PC-9 (cell line): ENCODE results near the gene TBC1D26. TPM values are rescaled to one million over a fixed set of nuclear protein-coding genes. Genes with fewer than 3 reads are reported as not detected.
"Not testable (repeated sequence)": the region's sequence is repeated elsewhere in the genome, so short reads cannot be mapped to it uniquely, and the experiment has no call there.

Experiments used
- BruUV-seq: library from RNA; stranded (reverse); fragments of 400-500 nt; replicated peaks from 2 replicates; lab custom pipeline; 2021; lab: Mats Ljungman, UMichigan
- CTCF ChIA-PET: fragments of 300-600 bp; sonication (Branson Sonifier 250); formaldehyde crosslinking; loops from one replicate; lab custom pipeline; 2022; ENCODE audit warnings: antibody characterized with exemption; lab: Charles Lee
- POLR2A ChIA-PET: fragments of 300-600 bp; sonication (Branson Sonifier 250); formaldehyde crosslinking; loops from one replicate; lab custom pipeline; 2022; ENCODE audit warnings: antibody characterized with exemption; ENCODE audit not compliant: unreplicated experiment; lab: Charles Lee
- DNase-seq, 2 experiments: peaks; one replicate each; pipeline versions ENCODE4 v3.0.0 to v3.0.0-alpha.2; 2015 to 2022; ENCODE audit warnings: mixed read lengths in 1 of 2
- H2AFZ ChIP-seq: fragments of 200-600 bp; sonication (generic); 2 replicates; pipeline ENCODE4 v1.8.1; 2017; ENCODE audit warnings: antibody characterized with exemption
- H3F3A ChIP-seq: fragments of 200-600 bp; sonication (generic); 2 replicates; pipeline ENCODE4 v1.8.1; 2017; ENCODE audit warnings: antibody characterized with exemption, mild to moderate bottlenecking, low read depth; ENCODE audit not compliant: insufficient read depth
- H3K27ac ChIP-seq: fragments of 200-600 bp; sonication (generic); 2 replicates; pipeline ENCODE4 v1.6.1; 2016; ENCODE audit warnings: mixed run types
- H3K27me3 ChIP-seq: fragments of 200-600 bp; sonication (generic); 2 replicates; pipeline ENCODE4 v1.6.1; 2016; ENCODE audit warnings: low read depth, mixed run types; ENCODE audit not compliant: insufficient read depth
- H3K36me3 ChIP-seq: fragments of 200-600 bp; sonication (generic); 2 replicates; pipeline ENCODE4 v1.6.1; 2016; ENCODE audit warnings: low read depth, mixed run types
- H3K4me1 ChIP-seq: fragments of 200-600 bp; sonication (generic); replicated peaks from 2 replicates; pipeline ENCODE4 v1.6.1; 2016; ENCODE audit warnings: mixed run types; ENCODE audit not compliant: insufficient read depth
- H3K4me2 ChIP-seq: fragments of 200-600 bp; sonication (generic); 2 replicates; pipeline ENCODE4 v1.6.1; 2017; ENCODE audit warnings: mixed run types
- H3K4me3 ChIP-seq: fragments of 200-600 bp; sonication (generic); 2 replicates; pipeline ENCODE4 v1.6.1; 2016; ENCODE audit warnings: mixed run types
- H3K79me2 ChIP-seq: fragments of 200-600 bp; sonication (generic); 2 replicates; pipeline ENCODE4 v1.6.1; 2017; ENCODE audit warnings: low read depth, mixed run types
- H3K9me2 ChIP-seq: fragments of 200-600 bp; sonication (generic); 2 replicates; pipeline ENCODE4 v1.8.1; 2017; ENCODE audit warnings: mild to moderate bottlenecking; ENCODE audit not compliant: insufficient read depth
- H3K9me3 ChIP-seq: fragments of 200-600 bp; sonication (generic); 2 replicates; pipeline ENCODE4 v1.8.1; 2016; ENCODE audit warnings: low read depth; ENCODE audit not compliant: insufficient read depth
- H4K20me1 ChIP-seq: fragments of 200-600 bp; sonication (generic); 2 replicates; pipeline ENCODE4 v1.8.1; 2017; ENCODE audit not compliant: insufficient read depth
- EZH2 ChIP-seq: fragments of 200-600 bp; sonication (generic); IDR thresholded peaks from 2 replicates; pipeline ENCODE4 v1.8.0; 2017; ENCODE audit warnings: antibody characterized with exemption, low read depth
- intact Hi-C: fragments of 100-400 bp; cut with micrococcal nuclease; formaldehyde crosslinking; loops from one replicate; pipeline ENCODE4 v1.10.0; 2022; ENCODE audit not compliant: unreplicated experiment
- total RNA-seq: library from RNA; stranded (reverse); gene quantifications from 2 replicates; pipeline ENCODE4 v1.2.3, GENCODE V29; 2021
- TF ChIP-seq, protein P1 (sequence below): fragments of 200-600 bp; sonication (generic); conservative IDR thresholded peaks from 2 replicates; pipeline ENCODE4 v1.6.1; 2017; ENCODE audit warnings: mixed run types, antibody characterized with exemption, mild to moderate bottlenecking, moderate library complexity

TBC1D26 gene
- total RNA-seq, 1 experiment from 2014 or later: 0.55 TPM

GRCh38 chr17:15736578-15736977 is 4.5 kb downstream of the TBC1D26 start:
- H3K4me2 ChIP-seq, H3K9me3 ChIP-seq, BruUV-seq, H3F3A ChIP-seq, H3K9me2 ChIP-seq, H3K36me3 ChIP-seq, H2AFZ ChIP-seq, H4K20me1 ChIP-seq, H3K4me3 ChIP-seq, POLR2A ChIA-PET, H3K4me1 ChIP-seq, CTCF ChIA-PET, H3K79me2 ChIP-seq, H3K27me3 ChIP-seq, DNase-seq, intact Hi-C loops, H3K27ac ChIP-seq: not testable (repeated sequence)

DNA sequence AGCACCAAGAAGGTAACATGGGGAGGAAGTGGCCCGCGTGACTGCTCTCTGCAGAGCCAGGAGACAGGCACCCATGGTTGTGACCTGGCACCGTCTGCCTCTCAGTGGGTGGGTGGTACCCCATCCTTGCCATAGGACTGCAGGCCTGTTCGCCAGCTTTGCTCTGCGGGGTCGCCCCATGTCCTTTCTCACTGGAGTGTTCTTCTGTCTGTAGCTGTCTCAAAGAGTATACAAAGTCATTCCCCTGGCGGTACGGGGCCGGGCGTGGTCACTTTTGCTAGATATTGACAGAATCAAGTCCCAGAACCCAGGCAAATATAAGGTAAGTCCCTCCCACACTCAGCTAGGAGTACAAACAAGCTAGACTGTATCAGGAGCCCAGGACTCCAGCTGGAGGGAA is 6.0 kb downstream of the TBC1D26 start:
- H3K79me2 ChIP-seq: no peaks in the 10 kb centered on the region
- no peaks in the 10 kb centered on the region for H3K36me3 ChIP-seq
- H3K27me3 ChIP-seq: no peaks in the 10 kb centered on the region
- intact Hi-C loops: no loop called here
- no peak overlapping the region for H3K27ac ChIP-seq
- H3F3A ChIP-seq: no peaks in the 10 kb centered on the region
- H4K20me1 ChIP-seq: no peaks in the 10 kb centered on the region
- H2AFZ ChIP-seq: no peak overlapping the region
- BruUV-seq: no TSS peak
- no peak for DNase-seq
- ChIA-PET CTCF (no interaction called here), POLR2A (no interaction called here)
- H3K9me3 ChIP-seq: no peaks in the 10 kb centered on the region
- H3K4me1 ChIP-seq: no peaks in the 10 kb centered on the region
- H3K4me3 ChIP-seq: no peak overlapping the region
- TF ChIP-seq, protein P1, sequence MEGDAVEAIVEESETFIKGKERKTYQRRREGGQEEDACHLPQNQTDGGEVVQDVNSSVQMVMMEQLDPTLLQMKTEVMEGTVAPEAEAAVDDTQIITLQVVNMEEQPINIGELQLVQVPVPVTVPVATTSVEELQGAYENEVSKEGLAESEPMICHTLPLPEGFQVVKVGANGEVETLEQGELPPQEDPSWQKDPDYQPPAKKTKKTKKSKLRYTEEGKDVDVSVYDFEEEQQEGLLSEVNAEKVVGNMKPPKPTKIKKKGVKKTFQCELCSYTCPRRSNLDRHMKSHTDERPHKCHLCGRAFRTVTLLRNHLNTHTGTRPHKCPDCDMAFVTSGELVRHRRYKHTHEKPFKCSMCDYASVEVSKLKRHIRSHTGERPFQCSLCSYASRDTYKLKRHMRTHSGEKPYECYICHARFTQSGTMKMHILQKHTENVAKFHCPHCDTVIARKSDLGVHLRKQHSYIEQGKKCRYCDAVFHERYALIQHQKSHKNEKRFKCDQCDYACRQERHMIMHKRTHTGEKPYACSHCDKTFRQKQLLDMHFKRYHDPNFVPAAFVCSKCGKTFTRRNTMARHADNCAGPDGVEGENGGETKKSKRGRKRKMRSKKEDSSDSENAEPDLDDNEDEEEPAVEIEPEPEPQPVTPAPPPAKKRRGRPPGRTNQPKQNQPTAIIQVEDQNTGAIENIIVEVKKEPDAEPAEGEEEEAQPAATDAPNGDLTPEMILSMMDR: no peak
- TF ChIP-seq EZH2: no peak
- H3K9me2 ChIP-seq: no peaks in the 10 kb centered on the region
- H3K4me2 ChIP-seq: no peak overlapping the region

GRCh38 chr17:15739259-15739658 is 7.2 kb downstream of the TBC1D26 start:
- H3K4me2 ChIP-seq, H3K9me3 ChIP-seq, H3K9me2 ChIP-seq, H3K79me2 ChIP-seq, H4K20me1 ChIP-seq, POLR2A ChIA-PET, H2AFZ ChIP-seq, H3F3A ChIP-seq, H3K4me1 ChIP-seq, DNase-seq, H3K4me3 ChIP-seq, H3K27me3 ChIP-seq, H3K27ac ChIP-seq, BruUV-seq, intact Hi-C loops, H3K36me3 ChIP-seq, CTCF ChIA-PET: not testable (repeated sequence)

DNA sequence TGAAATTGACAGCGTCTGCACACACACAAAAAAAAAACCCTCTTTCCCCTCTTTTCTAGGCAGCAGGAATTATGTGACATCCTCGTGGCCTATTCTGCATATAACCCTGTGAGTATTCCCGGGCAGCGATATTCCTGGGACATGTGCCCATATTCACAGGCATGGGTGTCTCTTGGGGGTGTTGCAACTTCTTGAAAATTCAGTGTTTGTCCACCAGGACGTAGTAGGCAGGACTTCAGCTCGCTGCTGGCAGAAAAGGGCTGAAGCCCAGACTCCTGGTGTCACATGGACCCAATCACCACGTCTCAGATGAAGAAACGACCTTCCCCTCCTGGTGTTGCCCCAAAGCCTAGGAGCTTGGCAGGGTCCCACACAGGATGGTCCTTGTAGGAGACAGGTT is 8.0 kb downstream of the TBC1D26 start:
- H3K79me2 ChIP-seq, H3K9me2 ChIP-seq, H3K4me2 ChIP-seq, H3K4me3 ChIP-seq, H2AFZ ChIP-seq, BruUV-seq, H3K36me3 ChIP-seq, CTCF ChIA-PET, H3K9me3 ChIP-seq, H3F3A ChIP-seq, H4K20me1 ChIP-seq, intact Hi-C loops, H3K27me3 ChIP-seq, H3K4me1 ChIP-seq, H3K27ac ChIP-seq, POLR2A ChIA-PET, DNase-seq: not testable (repeated sequence)
